Chondrocyte (in vitro differentiated cells): ENCODE measurements around the gene PHYH. TPM values are rescaled to one million over a fixed set of nuclear protein-coding genes. Genes with fewer than 3 reads are reported as not detected.
"Not testable (repeated sequence)": the region's sequence is repeated elsewhere in the genome, so short reads cannot be mapped to it uniquely, and the experiment has no call there.

ENCODE experiments used
- DNase-seq: peaks from one replicate; pipeline ENCODE4 v3.0.0; 2021; ENCODE audit warnings: mixed read lengths, low spot score
- H3K27ac Mint-ChIP-seq: one replicate; pipeline ENCODE4 v1.8.0; 2021; ENCODE audit warnings: mild to moderate bottlenecking, moderate library complexity, mixed read lengths; ENCODE audit not compliant: unreplicated experiment
- H3K27me3 Mint-ChIP-seq: 2 replicates; pipeline ENCODE4 v1.8.0; 2021; ENCODE audit warnings: low read depth, mixed read lengths
- H3K36me3 Mint-ChIP-seq: 2 replicates; pipeline ENCODE4 v1.8.0; 2021; ENCODE audit warnings: low read depth, mixed read lengths
- H3K4me1 Mint-ChIP-seq: 2 replicates; pipeline ENCODE4 v1.8.0; 2021; ENCODE audit warnings: low read depth, mild to moderate bottlenecking, mixed read lengths
- H3K4me3 Mint-ChIP-seq: one replicate; pipeline ENCODE4 v1.8.0; 2021; ENCODE audit warnings: mild to moderate bottlenecking, moderate library complexity, mixed read lengths; ENCODE audit not compliant: unreplicated experiment
- H3K9me3 Mint-ChIP-seq: 2 replicates; pipeline ENCODE4 v1.8.0; 2021; ENCODE audit warnings: low read depth, mixed read lengths
- total RNA-seq: library from RNA; stranded (reverse); gene quantifications from 3 replicates; pipeline ENCODE4 v1.2.1, GENCODE V29; 2021
- TF ChIP-seq, protein P1 (sequence below): fragments of 200-600 bp; sonication (generic); IDR thresholded peaks from 2 replicates; pipeline ENCODE4 v1.5.0; 2021; ENCODE audit warnings: antibody characterized with exemption, mild to moderate bottlenecking, moderate library complexity

The PHYH gene
- total RNA-seq, 1 donor from 2014 or later = 24.9 TPM

- H3K27ac Mint-ChIP-seq = no peak overlapping the region
- DNase-seq = no peak
- TF ChIP-seq, protein P1, sequence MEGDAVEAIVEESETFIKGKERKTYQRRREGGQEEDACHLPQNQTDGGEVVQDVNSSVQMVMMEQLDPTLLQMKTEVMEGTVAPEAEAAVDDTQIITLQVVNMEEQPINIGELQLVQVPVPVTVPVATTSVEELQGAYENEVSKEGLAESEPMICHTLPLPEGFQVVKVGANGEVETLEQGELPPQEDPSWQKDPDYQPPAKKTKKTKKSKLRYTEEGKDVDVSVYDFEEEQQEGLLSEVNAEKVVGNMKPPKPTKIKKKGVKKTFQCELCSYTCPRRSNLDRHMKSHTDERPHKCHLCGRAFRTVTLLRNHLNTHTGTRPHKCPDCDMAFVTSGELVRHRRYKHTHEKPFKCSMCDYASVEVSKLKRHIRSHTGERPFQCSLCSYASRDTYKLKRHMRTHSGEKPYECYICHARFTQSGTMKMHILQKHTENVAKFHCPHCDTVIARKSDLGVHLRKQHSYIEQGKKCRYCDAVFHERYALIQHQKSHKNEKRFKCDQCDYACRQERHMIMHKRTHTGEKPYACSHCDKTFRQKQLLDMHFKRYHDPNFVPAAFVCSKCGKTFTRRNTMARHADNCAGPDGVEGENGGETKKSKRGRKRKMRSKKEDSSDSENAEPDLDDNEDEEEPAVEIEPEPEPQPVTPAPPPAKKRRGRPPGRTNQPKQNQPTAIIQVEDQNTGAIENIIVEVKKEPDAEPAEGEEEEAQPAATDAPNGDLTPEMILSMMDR = no peak
- H3K4me3 Mint-ChIP-seq = no peak overlapping the region
- no peaks in the 10 kb centered on the region for H3K4me1 Mint-ChIP-seq
- peaks cover 9% of the 10 kb centered on the region for H3K27me3 Mint-ChIP-seq
- peaks cover 3% of the 10 kb centered on the region for H3K36me3 Mint-ChIP-seq
- peaks cover 5% of the 10 kb centered on the region for H3K9me3 Mint-ChIP-seq
These were observed 42.2 kb downstream of the PHYH start for GRCh38 chr10:13257621-13258140.

DNA sequence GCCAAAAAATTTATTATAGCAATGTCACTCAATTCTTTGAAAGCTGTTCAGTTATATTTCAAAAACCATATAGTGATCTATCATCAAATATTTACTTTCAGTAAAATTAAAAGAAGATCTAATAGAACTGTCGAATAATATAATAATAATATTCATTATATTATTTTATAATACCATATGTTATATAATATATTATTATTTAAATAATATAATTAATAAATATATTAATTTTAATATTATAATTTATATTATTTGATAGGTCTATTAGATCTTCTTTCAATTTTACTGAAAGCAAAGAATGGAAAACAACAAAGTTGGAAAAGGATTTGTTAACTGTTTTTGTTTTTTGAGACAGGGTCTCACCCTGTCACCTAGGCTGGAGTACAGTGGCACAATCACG is 43.2 kb downstream of the PHYH start:
- H3K9me3 Mint-ChIP-seq = peaks cover 5% of the 10 kb centered on the region
- no peak for DNase-seq
- TF ChIP-seq, protein P1 = no peak
- H3K27me3 Mint-ChIP-seq = peaks cover 9% of the 10 kb centered on the region
- no peak overlapping the region for H3K4me3 Mint-ChIP-seq
- H3K27ac Mint-ChIP-seq = no peak overlapping the region
- no peaks in the 10 kb centered on the region for H3K4me1 Mint-ChIP-seq
- H3K36me3 Mint-ChIP-seq = peaks cover 2% of the 10 kb centered on the region

- Mint-ChIP-seq H3K36me3 (peaks cover 1% of the 10 kb centered on the region), H3K4me1 (no peaks in the 10 kb centered on the region), H3K27me3 (peaks cover 9% of the 10 kb centered on the region), H3K27ac (no peak overlapping the region), H3K9me3 (peaks cover 5% of the 10 kb centered on the region), H3K4me3 (no peak overlapping the region)
- DNase-seq = no peak
- TF ChIP-seq, protein P1 = no peak
These were observed 46.1 kb downstream of the PHYH start for GRCh38 chr10:13253726-13254125.

- TF ChIP-seq, protein P1 = no peak
- Mint-ChIP-seq H3K27ac (no peak overlapping the region), H3K4me1 (no peaks in the 10 kb centered on the region), H3K27me3 (peaks cover 2% of the 10 kb centered on the region), H3K9me3 (no peaks in the 10 kb centered on the region), H3K36me3 (no peaks in the 10 kb centered on the region), H3K4me3 (no peak overlapping the region)
- DNase-seq = no peak
These were observed 52.1 kb downstream of the PHYH start for GRCh38 chr10:13247784-13248183.

GRCh38 chr10:13247246-13247645 is 52.6 kb downstream of the PHYH start:
- H3K4me3 Mint-ChIP-seq = no peak overlapping the region
- H3K27me3 Mint-ChIP-seq = peaks cover 2% of the 10 kb centered on the region
- no peaks in the 10 kb centered on the region for H3K9me3 Mint-ChIP-seq
- TF ChIP-seq, protein P1 = no peak
- H3K36me3 Mint-ChIP-seq = no peaks in the 10 kb centered on the region
- DNase-seq = no peak
- no peaks in the 10 kb centered on the region for H3K4me1 Mint-ChIP-seq
- no peak overlapping the region for H3K27ac Mint-ChIP-seq

DNA sequence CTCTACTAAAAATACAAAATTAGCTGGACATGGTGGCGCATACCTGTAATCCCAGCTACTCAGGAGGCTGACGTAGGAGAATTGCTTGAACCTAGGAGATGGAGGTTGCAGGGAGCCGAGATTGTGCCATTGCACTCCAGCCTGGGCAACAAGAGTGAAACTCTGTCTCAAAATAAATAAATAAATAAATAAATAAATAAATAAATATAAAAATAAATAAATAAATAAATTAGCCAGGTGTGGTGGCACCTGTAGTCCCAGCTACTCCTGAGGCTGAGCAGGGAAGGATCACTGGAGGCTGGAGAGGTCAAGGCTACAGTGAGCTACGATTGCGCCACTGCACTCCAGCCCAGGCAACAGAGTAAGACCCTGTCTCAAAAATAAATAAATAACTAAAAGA is 57.6 kb downstream of the PHYH start:
- H3K36me3 Mint-ChIP-seq, DNase-seq, H3K27ac Mint-ChIP-seq, H3K9me3 Mint-ChIP-seq, H3K4me1 Mint-ChIP-seq, H3K4me3 Mint-ChIP-seq, H3K27me3 Mint-ChIP-seq: not testable (repeated sequence)
